IMR-90 (cell line): ENCODE measurements around the gene LGALS4.
"Not testable (repeated sequence)": the region's sequence is repeated elsewhere in the genome, so short reads cannot be mapped to it uniquely, and the experiment has no call there.

Source experiments
- BHLHE40 ChIP-seq: fragments of 150-350 bp; IDR thresholded peaks from 2 replicates; pipeline ENCODE4 v1.6.1; 2016; ENCODE audit warnings: mild to moderate bottlenecking, low read depth, low read length
- FOS ChIP-seq: fragments of 150-350 bp; IDR thresholded peaks from 2 replicates; pipeline ENCODE4 v1.6.1; 2016; ENCODE audit warnings: low read depth, low read length
- MAFK ChIP-seq: IDR thresholded peaks from 2 replicates; pipeline ENCODE4 v1.6.1; 2012; ENCODE audit warnings: low read depth, low read length, improper control_type of control experiment
- MAZ ChIP-seq: IDR thresholded peaks from 2 replicates; pipeline ENCODE4 v1.6.1; 2012; ENCODE audit warnings: low read depth, mild to moderate bottlenecking, low read length, improper control_type of control experiment, moderate library complexity, borderline replicate concordance
- MXI1 ChIP-seq: IDR thresholded peaks from 2 replicates; pipeline ENCODE4 v1.6.1; 2012; ENCODE audit warnings: low read depth, mild to moderate bottlenecking, low read length, moderate library complexity, borderline replicate concordance
- POLR2A ChIP-seq: IDR thresholded peaks from 2 replicates; pipeline ENCODE4 v1.6.1; 2012; ENCODE audit warnings: mild to moderate bottlenecking, low read depth, low read length
- RCOR1 ChIP-seq: IDR thresholded peaks from 2 replicates; pipeline ENCODE4 v1.6.1; 2012; ENCODE audit warnings: mild to moderate bottlenecking, low read length, improper control_type of control experiment; ENCODE audit not compliant: insufficient replicate concordance
- RFX5 ChIP-seq: IDR thresholded peaks from 2 replicates; pipeline ENCODE4 v1.8.0; 2012; ENCODE audit warnings: low read depth, mild to moderate bottlenecking, low read length, moderate library complexity
- TF ChIP-seq, protein P1 (sequence below): conservative IDR thresholded peaks from 2 replicates; pipeline ENCODE4 v1.5.1; 2012; ENCODE audit warnings: mild to moderate bottlenecking, low read depth, low read length, improper control_type of control experiment
- TF ChIP-seq, protein P2 (sequence below): fragments of 150-350 bp; IDR thresholded peaks from 2 replicates; pipeline ENCODE4 v1.6.1; 2017; ENCODE audit warnings: mild to moderate bottlenecking, antibody characterized with exemption, low read length, low read depth

DNA sequence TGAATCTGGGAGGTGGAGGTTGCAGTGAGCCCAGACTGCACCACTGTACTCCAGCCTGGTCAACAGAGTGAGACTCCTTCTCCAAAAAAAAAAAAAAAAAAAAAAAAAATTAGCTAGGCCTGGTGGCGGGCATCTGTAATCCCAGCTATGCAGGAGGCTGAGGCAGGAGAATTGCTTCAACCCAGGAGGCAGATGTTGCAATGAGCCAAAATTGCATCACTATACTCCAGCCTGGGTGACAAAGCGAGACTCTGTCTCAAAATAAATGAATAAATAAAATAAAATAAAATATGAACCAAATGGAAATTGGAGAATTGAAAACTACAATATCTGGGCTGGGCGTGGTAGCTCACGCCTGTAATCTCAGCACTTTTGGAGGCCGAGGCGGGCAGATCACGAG lies 16.5 kb upstream of the LGALS4 start:
- not testable (repeated sequence) for TF ChIP-seq RFX5, POLR2A, FOS, MXI1, BHLHE40, MAFK, RCOR1, MAZ
- TF ChIP-seq, protein P1, sequence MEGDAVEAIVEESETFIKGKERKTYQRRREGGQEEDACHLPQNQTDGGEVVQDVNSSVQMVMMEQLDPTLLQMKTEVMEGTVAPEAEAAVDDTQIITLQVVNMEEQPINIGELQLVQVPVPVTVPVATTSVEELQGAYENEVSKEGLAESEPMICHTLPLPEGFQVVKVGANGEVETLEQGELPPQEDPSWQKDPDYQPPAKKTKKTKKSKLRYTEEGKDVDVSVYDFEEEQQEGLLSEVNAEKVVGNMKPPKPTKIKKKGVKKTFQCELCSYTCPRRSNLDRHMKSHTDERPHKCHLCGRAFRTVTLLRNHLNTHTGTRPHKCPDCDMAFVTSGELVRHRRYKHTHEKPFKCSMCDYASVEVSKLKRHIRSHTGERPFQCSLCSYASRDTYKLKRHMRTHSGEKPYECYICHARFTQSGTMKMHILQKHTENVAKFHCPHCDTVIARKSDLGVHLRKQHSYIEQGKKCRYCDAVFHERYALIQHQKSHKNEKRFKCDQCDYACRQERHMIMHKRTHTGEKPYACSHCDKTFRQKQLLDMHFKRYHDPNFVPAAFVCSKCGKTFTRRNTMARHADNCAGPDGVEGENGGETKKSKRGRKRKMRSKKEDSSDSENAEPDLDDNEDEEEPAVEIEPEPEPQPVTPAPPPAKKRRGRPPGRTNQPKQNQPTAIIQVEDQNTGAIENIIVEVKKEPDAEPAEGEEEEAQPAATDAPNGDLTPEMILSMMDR = not testable (repeated sequence)
- TF ChIP-seq, protein P2, sequence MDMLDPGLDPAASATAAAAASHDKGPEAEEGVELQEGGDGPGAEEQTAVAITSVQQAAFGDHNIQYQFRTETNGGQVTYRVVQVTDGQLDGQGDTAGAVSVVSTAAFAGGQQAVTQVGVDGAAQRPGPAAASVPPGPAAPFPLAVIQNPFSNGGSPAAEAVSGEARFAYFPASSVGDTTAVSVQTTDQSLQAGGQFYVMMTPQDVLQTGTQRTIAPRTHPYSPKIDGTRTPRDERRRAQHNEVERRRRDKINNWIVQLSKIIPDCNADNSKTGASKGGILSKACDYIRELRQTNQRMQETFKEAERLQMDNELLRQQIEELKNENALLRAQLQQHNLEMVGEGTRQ = not testable (repeated sequence)
